DMS114 treated with DMSO at 0.1 percent for 48 hours (cell line): ENCODE results near the gene IGFL3.
"Not testable (repeated sequence)": the region's sequence is repeated elsewhere in the genome, so short reads cannot be mapped to it uniquely, and the experiment has no call there.

ENCODE experiments used
- DNase-seq: peaks from one replicate; lab custom pipeline; 2025; ENCODE audit not compliant: unreplicated experiment; lab: John Stamatoyannopoulos, UW

Gene IGFL3

GRCh38 chr19:46126086-46126580 is 1.6 kb upstream of the IGFL3 start:
- DNase-seq = no peak

- no peak for DNase-seq
Measured at GRCh38 chr19:46125447-46125846, 959 bp upstream of the IGFL3 start.

DNA sequence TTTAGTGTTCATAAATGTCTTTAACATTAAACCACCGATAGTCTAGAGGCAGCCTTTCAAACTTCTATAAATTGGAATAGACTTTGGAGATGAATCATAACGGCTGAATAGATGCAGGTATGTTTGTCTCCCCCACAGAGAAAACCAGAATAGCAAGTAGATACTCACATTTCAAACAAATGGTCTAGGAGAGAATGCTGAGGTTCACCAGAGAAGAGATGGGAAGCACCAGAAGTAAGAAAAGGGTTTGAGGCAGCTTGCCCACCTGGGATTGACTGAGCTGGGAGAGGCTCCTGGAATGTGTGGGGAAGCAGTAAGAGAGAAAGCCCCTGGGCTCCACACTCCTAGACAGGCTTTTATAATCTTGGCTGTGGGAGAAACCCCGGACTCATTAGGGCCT is 6.4 kb downstream of the IGFL3 start:
- no peak for DNase-seq

GRCh38 chr19:46116121-46116520 is 8.4 kb downstream of the IGFL3 start:
- DNase-seq = no peak

GRCh38 chr19:46115396-46116106 is 8.9 kb downstream of the IGFL3 start:
- no peak for DNase-seq

- DNase-seq = no peak
Measured at GRCh38 chr19:46113726-46114125, 10.8 kb downstream of the IGFL3 start.

DNA sequence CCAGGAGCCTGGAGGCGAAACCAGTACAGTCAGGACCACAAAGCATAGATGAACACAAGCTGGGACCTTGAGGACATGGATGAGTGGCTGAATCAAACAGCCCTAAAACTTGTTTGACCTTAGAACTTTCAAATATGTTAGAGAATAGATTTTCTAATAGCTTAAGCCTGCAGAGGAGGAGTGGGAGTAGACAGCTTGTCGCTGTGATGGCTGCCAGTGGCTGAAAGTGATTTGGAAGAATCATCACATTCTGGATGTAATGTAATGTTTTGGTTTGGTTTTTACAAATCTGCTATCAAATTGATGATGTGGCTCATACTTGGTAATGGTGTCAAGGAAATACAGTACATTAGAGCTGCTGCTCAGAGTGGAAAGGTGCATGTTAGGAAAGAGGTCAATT is 12.0 kb downstream of the IGFL3 start:
- no peak for DNase-seq

DNA sequence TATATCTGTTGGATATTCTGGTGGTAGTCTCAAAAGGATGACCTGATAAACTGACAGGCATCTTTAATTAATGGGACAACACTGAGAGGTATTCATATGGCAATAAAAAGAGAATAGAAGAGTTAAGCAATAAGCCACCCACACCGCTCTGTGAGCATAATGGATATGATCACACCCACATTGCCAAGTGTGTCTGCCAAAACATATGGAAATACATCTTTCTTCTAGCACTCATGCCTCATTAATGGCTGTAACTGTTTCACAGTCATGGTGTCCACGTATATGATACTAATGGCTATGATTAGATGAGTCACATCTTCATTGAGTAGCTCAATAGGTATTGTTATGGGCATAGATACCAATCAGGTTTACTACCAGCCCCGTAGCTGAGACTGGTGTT is 13.1 kb downstream of the IGFL3 start:
- DNase-seq = no peak

- DNase-seq = no peak
Measured at GRCh38 chr19:46109876-46110275, 14.6 kb downstream of the IGFL3 start.

GRCh38 chr19:46107371-46107770 is 17.1 kb downstream of the IGFL3 start:
- DNase-seq = no peak

GRCh38 chr19:46102333-46102732 is 22.2 kb downstream of the IGFL3 start:
- not testable (repeated sequence) for DNase-seq

DNA sequence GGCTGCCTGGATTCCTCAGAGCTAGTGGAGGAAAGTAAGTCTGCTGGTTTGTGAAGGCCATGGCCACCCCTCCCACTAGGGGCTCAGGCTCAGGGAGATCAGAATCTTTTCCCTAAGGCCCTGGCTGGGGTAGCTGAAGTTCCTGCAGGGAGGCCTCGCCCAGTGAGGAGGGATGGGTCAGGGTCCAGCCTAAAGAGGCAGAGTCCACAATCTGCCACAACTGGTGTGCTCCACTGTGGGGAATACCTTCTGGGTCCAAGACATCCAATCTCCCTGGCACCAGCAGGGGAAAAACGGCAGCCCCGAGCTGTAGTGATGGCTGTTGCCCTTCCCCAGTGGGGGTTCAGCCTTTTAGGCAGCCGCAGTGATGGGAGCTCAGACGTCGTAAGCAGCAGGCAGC is 23.2 kb downstream of the IGFL3 start:
- DNase-seq = no peak

DNA sequence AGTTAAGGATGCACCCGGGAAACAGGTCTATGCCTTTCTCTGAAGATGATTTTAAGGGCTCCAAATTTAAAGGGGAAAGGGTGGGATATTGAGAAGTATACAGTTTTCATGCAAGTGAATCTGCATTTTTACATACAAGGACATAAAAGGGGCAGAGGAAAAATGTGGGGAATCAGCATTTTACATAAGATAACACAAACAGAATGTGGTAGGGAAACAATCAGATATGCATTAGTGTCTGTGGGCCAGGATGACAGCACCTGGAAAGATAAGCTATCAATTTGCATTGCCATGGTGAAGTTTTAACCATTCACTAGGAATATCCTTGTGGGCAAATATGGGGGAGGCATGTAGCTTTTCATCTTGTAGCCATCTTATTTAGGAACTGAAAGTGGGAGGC is 24.1 kb downstream of the IGFL3 start:
- DNase-seq = no peak

DNA sequence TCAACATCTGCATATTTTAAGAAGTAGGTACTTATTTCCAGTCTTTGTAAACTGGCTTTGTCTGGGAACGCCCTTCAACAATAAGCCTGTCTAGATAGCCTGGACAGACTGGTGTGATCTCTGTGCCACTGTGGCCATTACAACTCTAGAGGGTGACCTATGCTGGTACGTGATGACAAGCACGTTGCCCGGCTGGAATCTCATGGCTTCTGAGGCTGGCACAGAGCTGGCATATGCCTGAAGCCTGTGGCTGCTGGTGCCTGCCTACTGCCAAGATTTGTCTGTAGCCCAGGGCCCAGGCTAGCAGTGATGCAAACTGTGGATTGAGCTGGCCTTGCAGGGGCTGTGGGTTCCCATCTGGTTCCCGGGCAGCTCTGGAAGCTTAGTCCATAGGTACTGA is 34.0 kb downstream of the IGFL3 start:
- DNase-seq = no peak

DNA sequence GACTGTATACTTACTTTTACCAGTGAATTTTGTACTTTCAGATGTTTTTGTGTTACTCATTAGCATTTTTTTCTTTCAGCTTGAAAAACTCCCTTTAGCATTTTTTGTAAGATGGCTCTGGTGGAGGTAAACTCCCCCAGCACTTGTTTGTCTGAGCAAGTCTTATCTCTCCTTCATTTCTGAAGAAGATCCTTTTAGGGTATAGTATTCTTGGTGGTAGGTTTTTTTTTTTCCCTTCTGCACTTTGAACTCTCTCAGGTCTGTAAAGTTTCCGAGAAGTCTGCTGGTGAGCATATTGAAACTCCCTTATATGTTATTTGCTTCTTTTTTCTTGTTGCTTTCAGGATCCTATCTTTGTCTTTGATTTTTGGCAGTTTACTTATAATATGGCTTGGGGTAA is 35.1 kb downstream of the IGFL3 start:
- no peak for DNase-seq

- no peak for DNase-seq
Measured at GRCh38 chr19:46088101-46088500, 36.4 kb downstream of the IGFL3 start.

DNA sequence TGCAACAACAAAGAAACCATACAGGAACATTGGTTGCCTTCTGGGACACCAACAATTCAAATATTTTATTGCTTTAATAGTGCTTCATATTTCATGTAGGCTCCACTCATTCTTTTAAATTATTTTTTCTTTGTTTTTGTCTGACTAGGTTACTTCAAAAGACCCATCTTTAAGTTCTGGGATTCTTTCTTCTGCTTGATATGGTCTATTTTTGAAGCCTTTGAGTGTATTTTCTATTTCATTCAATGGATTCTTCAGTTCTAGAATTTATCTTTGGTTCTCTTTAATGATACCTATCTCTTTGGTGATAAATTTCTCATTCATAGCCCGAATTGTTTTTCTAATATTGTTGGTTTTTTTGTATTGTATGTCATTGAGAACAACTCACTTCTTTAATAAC is 38.6 kb downstream of the IGFL3 start:
- DNase-seq = no peak

DNA sequence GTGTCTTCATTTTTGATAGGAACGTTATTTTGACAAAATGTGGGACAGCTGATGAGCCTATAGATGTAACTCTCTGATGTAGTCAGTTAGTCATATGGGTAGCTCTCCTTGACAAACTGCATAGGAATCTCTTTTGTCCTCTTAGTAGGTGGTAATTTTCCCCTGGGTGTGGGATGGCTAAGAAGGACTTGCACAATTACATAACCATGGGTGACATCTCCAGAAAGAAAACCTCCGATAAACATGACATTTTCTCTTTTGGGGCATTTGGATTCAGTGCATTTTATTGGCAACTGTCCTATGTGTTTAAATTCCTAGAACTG is 41.8 kb downstream of the IGFL3 start:
- no peak for DNase-seq

- peak; percentile 20 for DNase-seq
Measured at GRCh38 chr19:46081928-46082727, 42.4 kb downstream of the IGFL3 start.

- no peak for DNase-seq
Measured at GRCh38 chr19:46080561-46080960, 43.9 kb downstream of the IGFL3 start.

DNA sequence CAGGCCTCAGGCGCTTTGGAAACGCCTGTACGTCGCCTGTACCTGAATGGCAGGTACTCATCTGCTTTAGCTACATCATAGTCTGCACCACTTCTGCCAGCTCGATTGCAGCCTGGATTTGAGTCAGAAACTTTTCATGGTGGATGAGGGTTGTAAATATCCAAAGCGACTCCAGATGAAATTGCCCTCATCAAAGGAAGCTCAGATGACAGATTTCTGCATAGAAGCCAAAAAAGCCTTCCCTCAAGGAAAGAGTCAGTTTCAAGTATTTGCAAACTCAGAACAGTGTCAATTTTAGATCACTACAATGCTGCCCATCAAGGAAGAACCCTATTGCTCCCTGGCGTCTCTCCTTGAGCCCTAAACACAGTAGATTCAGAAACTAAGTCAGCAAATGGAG is 44.9 kb downstream of the IGFL3 start:
- DNase-seq = no peak

DNA sequence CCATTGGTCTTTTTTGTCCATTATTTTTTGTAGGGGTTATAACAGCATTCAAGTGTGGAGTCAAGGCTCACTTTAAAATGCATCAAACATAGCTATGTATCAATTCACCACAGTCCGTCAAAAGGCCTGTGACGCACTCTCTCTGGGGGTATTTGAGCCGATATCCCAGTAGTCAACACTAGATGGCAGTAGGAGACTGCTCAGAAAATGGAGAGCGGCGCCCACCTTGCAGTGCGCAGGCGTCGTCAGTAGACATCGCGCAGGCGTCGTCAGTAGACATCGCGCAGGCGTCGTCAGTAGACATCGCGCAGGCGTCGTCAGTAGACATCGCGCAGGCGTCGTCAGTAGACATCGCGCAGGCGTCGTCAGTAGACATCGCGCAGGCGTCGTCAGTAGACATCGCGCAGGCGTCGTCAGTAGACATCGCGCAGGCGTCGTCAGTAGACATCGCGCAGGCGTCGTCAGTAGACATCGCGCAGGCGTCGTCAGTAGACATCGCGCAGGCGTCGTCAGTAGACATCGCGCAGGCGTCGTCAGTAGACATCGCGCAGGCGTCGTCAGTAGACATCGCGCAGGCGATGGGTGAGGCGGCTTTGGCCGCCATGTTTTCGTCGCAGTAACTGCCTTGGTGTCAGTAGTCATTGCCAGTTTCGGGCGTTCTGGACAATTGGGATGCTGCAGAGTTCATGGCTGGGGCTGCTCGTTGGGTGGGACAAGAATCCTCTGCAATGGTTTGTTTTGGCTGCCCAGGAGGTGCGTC is 45.7 kb downstream of the IGFL3 start:
- peak; percentile 69 for DNase-seq
